HG03108 (cell line): ENCODE measurements around the gene C2CD2L.
"Not testable (repeated sequence)": the region's sequence is repeated elsewhere in the genome, so short reads cannot be mapped to it uniquely, and the experiment has no call there.

Source experiments
- ATAC-seq: cut with Tn5 transposase; IDR thresholded peaks from one replicate; pipeline ENCODE4 v1.9.1; 2021; ENCODE audit warnings: moderate library complexity; ENCODE audit not compliant: unreplicated experiment

C2CD2L gene

GRCh38 chr11:119113716-119114115, 6.6 kb downstream of the C2CD2L start:
- no peak for ATAC-seq

- ATAC-seq = no peak
These were observed 7.2 kb downstream of the C2CD2L start for GRCh38 chr11:119114351-119114750.

- no peak for ATAC-seq
These were observed 8.5 kb downstream of the C2CD2L start for GRCh38 chr11:119115484-119116234.

GRCh38 chr11:119116235-119116594, 9.1 kb downstream of the C2CD2L start:
- no peak for ATAC-seq

GRCh38 chr11:119116601-119117000, 9.5 kb downstream of the C2CD2L start:
- ATAC-seq = no peak

- no peak for ATAC-seq
These were observed 10.0 kb downstream of the C2CD2L start for GRCh38 chr11:119117004-119117706.

- ATAC-seq = no peak
These were observed 11.1 kb downstream of the C2CD2L start for GRCh38 chr11:119118227-119118626.

- no peak for ATAC-seq
These were observed 11.8 kb downstream of the C2CD2L start for GRCh38 chr11:119118946-119119345.

- ATAC-seq = no peak
These were observed 13.5 kb downstream of the C2CD2L start for GRCh38 chr11:119120639-119121007.

- ATAC-seq = peak; percentile 96
These were observed 14.1 kb downstream of the C2CD2L start, which contains the start of gene HINFP for GRCh38 chr11:119121008-119121810. Gene HINFP, plus strand, starts transcription at chr11:119121580. Its CDS starts 5,365 bp downstream, at chr11:119126945.

GRCh38 chr11:119121811-119122124, 14.6 kb downstream of the C2CD2L start:
- peak; percentile 3 for ATAC-seq

GRCh38 chr11:119125821-119126220, 18.7 kb downstream of the C2CD2L start:
- no peak for ATAC-seq

GRCh38 chr11:119126675-119127268, 19.6 kb downstream of the C2CD2L start:
- no peak for ATAC-seq

GRCh38 chr11:119130662-119131061, 23.5 kb downstream of the C2CD2L start:
- ATAC-seq = no peak

GRCh38 chr11:119134389-119134978, 27.3 kb downstream of the C2CD2L start:
- ATAC-seq = no peak

- not testable (repeated sequence) for ATAC-seq
These were observed 32.1 kb downstream of the C2CD2L start for GRCh38 chr11:119139276-119139675.

GRCh38 chr11:119144825-119145486, 37.8 kb downstream of the C2CD2L start:
- no peak for ATAC-seq

GRCh38 chr11:119145551-119145950, 38.4 kb downstream of the C2CD2L start:
- ATAC-seq = no peak

GRCh38 chr11:119147604-119148333, 40.6 kb downstream of the C2CD2L start:
- no peak for ATAC-seq

GRCh38 chr11:119148720-119149017, 41.5 kb downstream of the C2CD2L start:
- ATAC-seq = no peak
